ENCODE data around the gene SRSF4. TPM values are rescaled to one million over a fixed set of nuclear protein-coding genes. Genes with fewer than 3 reads are reported as not detected.

The SRSF4 gene
- total and polyA plus RNA-seq, 2 of the 8 experiments (the other 6 are each of a cell fraction or from before 2014, with no cell fraction given) = 34.9 to 86.5 TPM

- H2AK5ac ChIP-seq (ENCODE audit: low read depth, low read length) = peak overlapping the region; percentile 42; the same call in 1 of the 2 replicates
- no peak overlapping the region for H4K5ac ChIP-seq (ENCODE audit: insufficient read length, low read depth, low read length)
- peaks cover 4% of the 10 kb centered on the region for H3K79me1 ChIP-seq (ENCODE audit: low read depth, low read length)
- H3K56ac ChIP-seq (replicated peaks; ENCODE audit: insufficient read length, low read depth, low read length) = no peak overlapping the region
- H3K4ac ChIP-seq (replicated peaks; ENCODE audit: insufficient read length, low read depth, low read length) = no peak overlapping the region
- H3K27ac ChIP-seq (ENCODE audit: low read depth, low read length) = no peak overlapping the region
- no peak overlapping the region for H3K9ac ChIP-seq (replicated peaks in 1 of 4; ENCODE audit: extremely low read depth in 1 of 4, low read depth in 3 of 4, low read length in 3 of 4)
- peak in 1 of 2 experiments; percentile 41 for DNase-seq (ENCODE audit: low read depth in 1 of 2, low spot score in 2 of 2)
- peak overlapping the region; percentile 36; the same call in 1 of the 2 replicates for H2BK5ac ChIP-seq (ENCODE audit: low read depth, low read length)
- peaks cover 5 to 73% of the 10 kb centered on the region in 2 experiments; a peak in 3 of 4 replicates for H3K79me2 ChIP-seq (ENCODE audit: control insufficient read depth in 1 of 2, insufficient read depth in 2 of 2, low read length in 2 of 2)
- ChIA-PET CTCF (ENCODE audit: partially characterized antibody) (interaction anchor here (0.8 to 3.3 kb wide), 4 partner anchors 8 to 411 kb away, joined by 3 to 12 read pairs (median 4); no protein-coding TSS in a partner anchor), POLR2A (ENCODE audit: partially characterized antibody) (interaction anchor here (1.0 to 1.7 kb wide), 3 partner anchors 9 to 24 kb away, joined by 3 to 6 read pairs (median 4); partner anchors contain the start of gene SRSF4)
- H4K91ac ChIP-seq (replicated peaks; ENCODE audit: insufficient read length, low read length) = peak overlapping the region; percentile 80
- peak overlapping the region; percentile 71 for H3K14ac ChIP-seq (ENCODE audit: insufficient read length)
- peak overlapping the region; percentile 52 for H3K18ac ChIP-seq (ENCODE audit: extremely low read depth, low read length)
- no peaks in the 10 kb centered on the region for H3K9me3 ChIP-seq (ENCODE audit: insufficient read depth in 2 of 2, low read depth in 1 of 2, low read length in 1 of 2)
- 0 out of 2 replicates have a peak overlapping the region, but pooled peaks have one; percentile 12 for H2BK12ac ChIP-seq (ENCODE audit: low read depth, low read length)
- H2BK20ac ChIP-seq (ENCODE audit: low read length) = no peak overlapping the region
- no peaks in the 10 kb centered on the region for H3K27me3 ChIP-seq (replicated peaks in 1 of 4; ENCODE audit: control insufficient read depth in 3 of 4, extremely low read depth in 1 of 4, insufficient read depth in 3 of 4, low read length in 3 of 4)
- H2BK15ac ChIP-seq (ENCODE audit: low read length) = no peak overlapping the region
- no peak overlapping the region; a peak in 1 of 4 replicates for H3K4me2 ChIP-seq (ENCODE audit: insufficient read depth in 1 of 2, low read depth in 2 of 2, low read length in 2 of 2)
- no peak overlapping the region for H3K4me3 ChIP-seq (ENCODE audit: extremely low read depth in 1 of 4, insufficient read depth in 2 of 4, low read depth in 3 of 4, low read length in 4 of 4)
- H4K20me1 ChIP-seq (replicated peaks in 1 of 2; ENCODE audit: control insufficient read depth in 1 of 2, insufficient read depth in 2 of 2, low read length in 2 of 2) = peaks cover 0 to 5% of the 10 kb centered on the region in 2 experiments
- no peak overlapping the region for H2AFZ ChIP-seq (ENCODE audit: low read length)
- no peaks in the 10 kb centered on the region for H3K23me2 ChIP-seq (ENCODE audit: low read depth, low read length)
- no peak overlapping the region for H2BK120ac ChIP-seq (replicated peaks; ENCODE audit: low read depth, low read length)
- H4K8ac ChIP-seq (ENCODE audit: extremely low read depth, insufficient read depth, low read length) = no peak overlapping the region
- no peak overlapping the region for H3K23ac ChIP-seq (ENCODE audit: insufficient read length)
- FAIRE-seq = no peak
- TF ChIP-seq MAFK (IDR thresholded peaks at IDR 0.05; ENCODE audit: low read depth, low read length) (no peak), RNF2 (IDR thresholded peaks at IDR 0.05; ENCODE audit: borderline replicate concordance, low read depth, low read length, missing control alignments, poor library complexity, severe bottlenecking) (no peak), SP2 (IDR thresholded peaks at IDR 0.05; ENCODE audit: low read length) (no peak)
- TF ChIP-seq, protein P1, sequence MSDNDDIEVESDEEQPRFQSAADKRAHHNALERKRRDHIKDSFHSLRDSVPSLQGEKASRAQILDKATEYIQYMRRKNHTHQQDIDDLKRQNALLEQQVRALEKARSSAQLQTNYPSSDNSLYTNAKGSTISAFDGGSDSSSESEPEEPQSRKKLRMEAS (IDR thresholded peaks at IDR 0.05) = peak; percentile 23; the same call in 1 of the 2 replicates
- peaks cover 15 to 37% (median 20%) of the 10 kb centered on the region in 4 experiments for H3K4me1 ChIP-seq (replicated peaks in 1 of 4; ENCODE audit: control insufficient read depth in 3 of 4, insufficient read depth in 4 of 4, low read length in 3 of 4)
- peaks cover 6 to 56% (median 14%) of the 10 kb centered on the region in 4 experiments for H3K36me3 ChIP-seq (ENCODE audit: control insufficient read depth in 2 of 4, insufficient read depth in 4 of 4, low read length in 3 of 4)
- 92% methylated on average over 9 of the region's 9 CpGs; no CpG with 5 or more reads in 1 of the 2 experiments for WGBS, 2 experiments (ENCODE audit: extremely low coverage in 1 of 2, insufficient coverage in 1 of 2, insufficient read length in 1 of 2, insufficient replicate concordance in 2 of 2, low coverage in 1 of 2, low lambda C conversion rate in 2 of 2, missing lambda C conversion rate in 1 of 2)
Observed at GRCh38 chr1:29162476-29163138, 19.1 kb downstream of the SRSF4 start.

All from H1 (cell line).